GM10248 (cell line): ENCODE results near the gene SLC29A1.

Source experiments
- CTCF ChIA-PET: fragments of 300-600 bp; sonication (Branson Sonifier 250); formaldehyde crosslinking; extraction: SDS; loops from one replicate; lab custom pipeline; 2021; ENCODE audit warnings: antibody characterized with exemption; lab: Yijun Ruan, JAX
- POLR2A ChIA-PET: fragments of 350-650 bp; sonication (Branson Sonifier 250); formaldehyde crosslinking; extraction: SDS; loops from one replicate; lab custom pipeline; 2020; ENCODE audit warnings: antibody characterized with exemption; lab: Yijun Ruan, JAX
- DNase-seq: peaks from one replicate; pipeline ENCODE4 v3.0.0; 2012; ENCODE audit errors: extremely low spot score
- CTCF ChIP-seq: IDR thresholded peaks from 2 replicates; pipeline ENCODE4 v1.5.1; 2012; ENCODE audit warnings: mild to moderate bottlenecking, low read depth; ENCODE audit errors: extremely low read depth, missing control alignments, control extremely low read depth

SLC29A1 gene

DNA sequence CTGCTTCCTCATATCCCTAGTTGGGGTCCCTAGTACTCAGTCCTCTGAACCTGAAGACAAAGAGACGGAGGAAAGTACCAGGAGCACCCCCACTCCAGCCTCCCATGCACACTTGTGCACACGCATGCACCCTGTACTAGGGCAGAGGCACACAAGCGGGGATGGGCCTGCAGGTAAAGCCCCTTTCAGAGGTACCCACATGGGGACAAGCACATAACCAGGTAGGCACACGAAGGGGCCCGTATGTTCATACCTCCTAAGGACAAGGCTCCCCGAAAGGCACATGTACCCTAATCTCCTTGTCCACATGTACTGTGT, 48.0 kb downstream of the SLC29A1 start:
- DNase-seq, result no peak
- CTCF ChIA-PET, result interaction anchor here (0.8 to 0.9 kb wide), 3 partner anchors 15 to 70 kb away, joined by 3 to 4 read pairs (median 3); no protein-coding TSS in a partner anchor
- POLR2A ChIA-PET, result no interaction called here
- no peak for TF ChIP-seq CTCF

DNA sequence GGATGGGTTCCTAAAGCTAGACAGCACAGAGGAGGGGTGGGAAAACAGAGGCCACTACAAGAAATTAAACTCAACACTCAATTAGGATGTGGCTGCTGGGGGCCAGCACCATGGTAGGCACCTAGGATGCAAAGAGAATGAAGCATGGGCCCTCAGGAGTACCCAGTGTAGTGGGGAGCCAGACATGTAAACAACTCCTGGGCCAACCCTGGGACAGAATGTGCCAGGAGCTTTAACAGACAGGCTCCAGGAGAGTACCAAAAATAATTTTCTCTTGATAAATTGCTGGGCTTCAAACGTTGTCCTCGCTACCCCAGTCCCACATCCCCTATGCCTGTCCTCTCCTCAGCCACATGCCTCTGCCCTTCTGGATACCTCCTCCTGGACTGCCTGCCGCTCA, 48.5 kb downstream of the SLC29A1 start:
- CTCF ChIA-PET, result interaction anchor here (0.6 to 0.9 kb wide), 2 partner anchors 60 to 198 kb away, joined by 3 to 4 read pairs; no protein-coding TSS in a partner anchor
- no peak for TF ChIP-seq CTCF
- POLR2A ChIA-PET, result no interaction called here
- no peak for DNase-seq

DNA sequence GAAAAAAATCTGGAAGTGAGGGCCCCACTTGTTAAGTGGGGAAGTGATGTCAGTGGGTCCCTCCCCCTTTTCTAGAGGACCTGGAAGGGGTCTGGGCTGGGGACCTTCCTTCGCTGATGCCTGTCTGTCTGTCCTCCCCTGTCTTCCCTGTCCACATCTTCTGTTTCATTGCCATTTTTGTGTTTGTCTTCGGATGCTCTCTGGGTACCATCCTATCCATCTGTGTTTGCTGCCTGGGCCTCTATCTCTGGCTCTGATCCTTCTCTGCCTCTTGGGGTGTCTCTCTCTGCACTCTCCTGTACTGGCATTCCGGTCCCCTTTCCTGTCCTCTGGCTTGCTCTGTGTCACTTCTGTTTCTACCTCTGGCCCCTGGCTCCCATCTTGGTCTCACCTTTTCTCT, 49.1 kb downstream of the SLC29A1 start:
- DNase-seq, result no peak
- ChIA-PET POLR2A (no interaction called here), CTCF (interaction anchor here (0.9 kb wide), 1 partner anchor 59 kb away, joined by 4 read pairs; no protein-coding TSS in a partner anchor)
- no peak for TF ChIP-seq CTCF

- no peak for TF ChIP-seq CTCF
- no peak for DNase-seq
Observed at GRCh38 chr6:44272999-44273566, 49.7 kb downstream of the SLC29A1 start.

GRCh38 chr6:44273617-44274016, 50.2 kb downstream of the SLC29A1 start:
- ChIA-PET POLR2A (no interaction called here), CTCF (interaction anchor here (1.4 kb wide), 1 partner anchor 39 kb away, joined by 4 read pairs; the partner anchor contains the start of gene AARS2)
- DNase-seq, result no peak
- no peak for TF ChIP-seq CTCF

More at GRCh38 chr6:44272999-44273566, 49.7 kb downstream of the SLC29A1 start:
- ChIA-PET CTCF (no interaction called here), POLR2A (no interaction called here)

DNA sequence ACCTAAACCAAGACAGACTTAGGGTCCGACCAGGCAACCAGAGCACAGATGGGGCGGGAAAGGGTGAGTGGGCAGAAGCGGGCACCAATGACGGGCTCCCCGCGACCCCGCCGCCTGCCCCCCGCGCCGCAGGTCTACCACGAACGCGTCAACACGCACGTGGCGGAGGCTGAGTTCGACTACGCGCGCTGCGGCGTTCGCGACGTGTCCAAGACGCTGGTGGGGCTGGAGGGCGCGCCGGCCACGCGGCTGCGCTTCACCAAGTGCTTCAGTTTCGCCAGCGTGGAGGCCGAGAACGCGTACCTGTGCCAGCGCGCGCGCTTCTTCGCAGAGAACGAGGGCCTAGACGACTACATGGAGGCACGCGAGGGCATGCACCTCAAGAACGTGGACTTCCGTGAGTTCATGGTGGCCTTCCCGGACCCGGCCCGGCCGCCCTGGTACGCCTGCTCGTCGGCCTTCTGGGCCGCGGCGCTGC, 51.9 kb downstream of the SLC29A1 start:
- no peak for DNase-seq
- ChIA-PET POLR2A (no interaction called here), CTCF (interaction anchor here (0.7 to 1.4 kb wide), 4 partner anchors 9 to 63 kb away, joined by 3 to 4 read pairs (median 3); partner anchors contain the start of gene AARS2)
- TF ChIP-seq CTCF, result no peak
